HepG2 (cell line): ENCODE measurements around the gene RABGAP1.

ENCODE experiments used
- JUNB ChIP-seq: sonication (generic); formaldehyde crosslinking; IDR thresholded peaks from 2 replicates; pipeline ENCODE4 v1.8.0; 2022; ENCODE audit warnings: missing genetic modification reagents, mild to moderate bottlenecking, borderline replicate concordance
- MED1 ChIP-seq: sonication (generic); formaldehyde crosslinking; IDR thresholded peaks from 2 replicates; pipeline ENCODE4 v1.4.0; 2020; ENCODE audit warnings: missing genetic modification reagents
- MEIS1 ChIP-seq: sonication (generic); formaldehyde crosslinking; IDR thresholded peaks from 2 replicates; pipeline ENCODE4 v1.9.0; 2021; ENCODE audit warnings: mild to moderate bottlenecking, missing genetic modification reagents, moderate library complexity, borderline replicate concordance
- NFATC3 ChIP-seq: sonication (generic); formaldehyde crosslinking; IDR thresholded peaks from 2 replicates; pipeline ENCODE4 v1.5.1; 2020; ENCODE audit warnings: mild to moderate bottlenecking, missing genetic modification reagents
- NFIB ChIP-seq: sonication (generic); formaldehyde crosslinking; IDR thresholded peaks from 2 replicates; pipeline ENCODE4 v1.9.0; 2021; ENCODE audit warnings: missing genetic modification reagents, mild to moderate bottlenecking, borderline replicate concordance
- THYN1 ChIP-seq: sonication (generic); formaldehyde crosslinking; IDR thresholded peaks from 2 replicates; pipeline ENCODE4 v1.8.1; 2023; ENCODE audit warnings: low read depth, mild to moderate bottlenecking, moderate library complexity, missing genetic modification reagents, borderline replicate concordance
- ZBTB1 ChIP-seq: sonication (generic); formaldehyde crosslinking; IDR thresholded peaks from 2 replicates; pipeline ENCODE4 v1.4.0; 2020; ENCODE audit warnings: missing genetic modification reagents, borderline replicate concordance
- ZFX ChIP-seq: sonication (generic); formaldehyde crosslinking; IDR thresholded peaks from 2 replicates; pipeline ENCODE4 v1.4.0; 2020; ENCODE audit warnings: mild to moderate bottlenecking, low read depth, missing genetic modification reagents, moderate library complexity
- ZIK1 ChIP-seq: sonication (generic); formaldehyde crosslinking; IDR thresholded peaks from 2 replicates; pipeline ENCODE4 v1.5.0; 2020; ENCODE audit warnings: mild to moderate bottlenecking, low read depth, missing genetic modification reagents, borderline replicate concordance
- TF ChIP-seq, protein P1 (sequence below): sonication (generic); formaldehyde crosslinking; IDR thresholded peaks from 2 replicates; pipeline ENCODE4 v1.4.0; 2020; ENCODE audit warnings: low read depth, mild to moderate bottlenecking, missing genetic modification reagents
- TF ChIP-seq, protein P2 (sequence below): sonication (generic); formaldehyde crosslinking; IDR thresholded peaks from 2 replicates; pipeline ENCODE4 v1.5.0; 2020; ENCODE audit warnings: mild to moderate bottlenecking, missing genetic modification reagents, moderate library complexity
- TF ChIP-seq, protein P3 (sequence below): IDR thresholded peaks from 2 replicates; pipeline ENCODE4 v1.6.1; 2012; ENCODE audit warnings: inconsistent platforms

DNA sequence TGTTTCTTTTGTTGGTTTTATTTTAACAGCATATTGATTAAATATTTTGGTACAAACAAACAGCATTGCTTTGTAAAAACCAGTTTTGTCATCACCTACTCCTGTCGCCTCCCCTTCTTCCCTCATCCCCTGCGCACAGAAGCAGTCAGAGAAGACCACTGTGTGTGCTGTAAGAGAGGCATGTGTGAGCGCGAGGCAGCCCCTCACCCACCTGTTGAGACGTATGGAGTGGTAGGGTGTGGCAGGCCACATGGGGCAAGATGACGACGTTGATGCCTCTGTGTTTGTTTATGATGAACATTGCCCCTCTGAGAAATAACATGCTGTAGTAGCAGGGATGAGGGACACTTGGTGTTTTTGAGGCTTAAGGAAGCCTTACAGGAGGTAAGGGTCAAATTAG lies 164.0 kb downstream of the RABGAP1 start:
- TF ChIP-seq ZIK1 (CRISPR knock-in tag) (no peak), ZFX (CRISPR knock-in tag) (no peak), NFIB (CRISPR knock-in tag) (no peak), NFATC3 (CRISPR knock-in tag) (no peak), MED1 (CRISPR knock-in tag) (no peak), THYN1 (CRISPR knock-in tag) (no peak), ZBTB1 (CRISPR knock-in tag) (no peak), JUNB (no peak), MEIS1 (no peak)
- TF ChIP-seq, protein P1, sequence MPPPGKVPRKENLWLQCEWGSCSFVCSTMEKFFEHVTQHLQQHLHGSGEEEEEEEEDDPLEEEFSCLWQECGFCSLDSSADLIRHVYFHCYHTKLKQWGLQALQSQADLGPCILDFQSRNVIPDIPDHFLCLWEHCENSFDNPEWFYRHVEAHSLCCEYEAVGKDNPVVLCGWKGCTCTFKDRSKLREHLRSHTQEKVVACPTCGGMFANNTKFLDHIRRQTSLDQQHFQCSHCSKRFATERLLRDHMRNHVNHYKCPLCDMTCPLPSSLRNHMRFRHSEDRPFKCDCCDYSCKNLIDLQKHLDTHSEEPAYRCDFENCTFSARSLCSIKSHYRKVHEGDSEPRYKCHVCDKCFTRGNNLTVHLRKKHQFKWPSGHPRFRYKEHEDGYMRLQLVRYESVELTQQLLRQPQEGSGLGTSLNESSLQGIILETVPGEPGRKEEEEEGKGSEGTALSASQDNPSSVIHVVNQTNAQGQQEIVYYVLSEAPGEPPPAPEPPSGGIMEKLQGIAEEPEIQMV: no peak
- TF ChIP-seq, protein P2, sequence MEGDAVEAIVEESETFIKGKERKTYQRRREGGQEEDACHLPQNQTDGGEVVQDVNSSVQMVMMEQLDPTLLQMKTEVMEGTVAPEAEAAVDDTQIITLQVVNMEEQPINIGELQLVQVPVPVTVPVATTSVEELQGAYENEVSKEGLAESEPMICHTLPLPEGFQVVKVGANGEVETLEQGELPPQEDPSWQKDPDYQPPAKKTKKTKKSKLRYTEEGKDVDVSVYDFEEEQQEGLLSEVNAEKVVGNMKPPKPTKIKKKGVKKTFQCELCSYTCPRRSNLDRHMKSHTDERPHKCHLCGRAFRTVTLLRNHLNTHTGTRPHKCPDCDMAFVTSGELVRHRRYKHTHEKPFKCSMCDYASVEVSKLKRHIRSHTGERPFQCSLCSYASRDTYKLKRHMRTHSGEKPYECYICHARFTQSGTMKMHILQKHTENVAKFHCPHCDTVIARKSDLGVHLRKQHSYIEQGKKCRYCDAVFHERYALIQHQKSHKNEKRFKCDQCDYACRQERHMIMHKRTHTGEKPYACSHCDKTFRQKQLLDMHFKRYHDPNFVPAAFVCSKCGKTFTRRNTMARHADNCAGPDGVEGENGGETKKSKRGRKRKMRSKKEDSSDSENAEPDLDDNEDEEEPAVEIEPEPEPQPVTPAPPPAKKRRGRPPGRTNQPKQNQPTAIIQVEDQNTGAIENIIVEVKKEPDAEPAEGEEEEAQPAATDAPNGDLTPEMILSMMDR (CRISPR knock-in tag): no peak
- TF ChIP-seq, protein P3, sequence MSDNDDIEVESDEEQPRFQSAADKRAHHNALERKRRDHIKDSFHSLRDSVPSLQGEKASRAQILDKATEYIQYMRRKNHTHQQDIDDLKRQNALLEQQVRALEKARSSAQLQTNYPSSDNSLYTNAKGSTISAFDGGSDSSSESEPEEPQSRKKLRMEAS: no peak
